ENCODE results near the gene ZXDC. TPM values are rescaled to one million over a fixed set of nuclear protein-coding genes. Genes with fewer than 3 reads are reported as not detected.
A peak's percentile ranks its signal among the peaks of the same experiment; 100 is the strongest.

ZXDC gene
- total RNA-seq, 1 experiment from 2014 or later = 33.3 TPM

- no peak overlapping the region for H3K27ac ChIP-seq (ENCODE audit: low read length)
- BruUV-seq (replicated peaks) = no TSS peak
- no peaks in the 10 kb centered on the region for H3K36me3 ChIP-seq (ENCODE audit: control insufficient read depth, insufficient read depth, low read length)
- H3K27me3 ChIP-seq (ENCODE audit: control insufficient read depth, insufficient read depth, low read length) = no peaks in the 10 kb centered on the region
- H3K4me3 ChIP-seq (ENCODE audit: low read depth in 2 of 2, low read length in 2 of 2) = no peak overlapping the region
- in situ Hi-C loops (cut with HindIII; ENCODE audit: low pct_unique_long_range_greater_than_20kb, low sequenced_read_pairs) = no loop called here
- intact Hi-C loops (cut with micrococcal nuclease; ENCODE audit: unreplicated experiment) = no loop called here
- no peaks in the 10 kb centered on the region for H3K4me1 ChIP-seq (ENCODE audit: control insufficient read depth, insufficient read depth, low read length)
- TF ChIP-seq CTCF (IDR thresholded peaks at IDR 0.05) = no peak
- TF ChIP-seq POLR2AphosphoS5 (IDR thresholded peaks at IDR 0.05; ENCODE audit: low read depth, low read length) = no peak
- TF ChIP-seq TCF7L2 (IDR thresholded peaks at IDR 0.05; ENCODE audit: low read depth, low read length) = no peak
- TF ChIP-seq REST (IDR thresholded peaks at IDR 0.05; ENCODE audit: insufficient read depth in 1 of 2, low read depth in 2 of 2, low read length in 1 of 2) = no peak
- no peak for TF ChIP-seq SIN3A (IDR thresholded peaks at IDR 0.05; ENCODE audit: borderline replicate concordance, insufficient read depth, low read depth, low read length)
- ChIA-PET POLR2A (interaction anchor here (0.6 kb wide), 1 partner anchor 78 kb away, joined by 4 read pairs; no protein-coding TSS in a partner anchor), CTCF (interaction anchor here (0.6 kb wide), 1 partner anchor 358 kb away, joined by 3 read pairs; no protein-coding TSS in a partner anchor)
- DNase-seq (ENCODE audit: low read depth, low spot score) (no peak), ATAC-seq (peak; percentile 27; the same call in 1 of the 2 replicates)
- H3K9me3 ChIP-seq (ENCODE audit: control insufficient read depth, insufficient read depth, low read depth, low read length) = no peaks in the 10 kb centered on the region
Measured at GRCh38 chr3:126512916-126513650, 37.4 kb upstream of the ZXDC start.

GRCh38 chr3:126512026-126512425 lies 36.3 kb upstream of the ZXDC start:
- Histone ChIP-seq H3K4me3 (ENCODE audit: low read depth in 2 of 2, low read length in 2 of 2) (no peak overlapping the region), H3K4me1 (ENCODE audit: control insufficient read depth, insufficient read depth, low read length) (no peaks in the 10 kb centered on the region), H3K9me3 (ENCODE audit: control insufficient read depth, insufficient read depth, low read depth, low read length) (no peaks in the 10 kb centered on the region), H3K27me3 (ENCODE audit: control insufficient read depth, insufficient read depth, low read length) (no peaks in the 10 kb centered on the region), H3K36me3 (ENCODE audit: control insufficient read depth, insufficient read depth, low read length) (no peaks in the 10 kb centered on the region), H3K27ac (ENCODE audit: low read length) (no peak overlapping the region)
- intact Hi-C loops (cut with micrococcal nuclease; ENCODE audit: unreplicated experiment) (no loop called here), in situ Hi-C loops (cut with HindIII; ENCODE audit: low pct_unique_long_range_greater_than_20kb, low sequenced_read_pairs) (no loop called here)
- ChIA-PET POLR2A (no interaction called here), CTCF (interaction anchor here (0.6 kb wide), 1 partner anchor 838 kb away, joined by 3 read pairs; no protein-coding TSS in a partner anchor)
- no peak for TF ChIP-seq SIN3A (IDR thresholded peaks at IDR 0.05; ENCODE audit: borderline replicate concordance, insufficient read depth, low read depth, low read length)
- TF ChIP-seq REST (IDR thresholded peaks at IDR 0.05; ENCODE audit: insufficient read depth in 1 of 2, low read depth in 2 of 2, low read length in 1 of 2) = no peak
- no TSS peak for BruUV-seq (replicated peaks)
- ATAC-seq (no peak), DNase-seq (ENCODE audit: low read depth, low spot score) (no peak)

All from Panc1 (cell line).